Measurements from ENCODE around the gene JADE1.

GRCh38 chr4:128913228-128913627 is 103.7 kb downstream of the JADE1 start:
- TF ChIP-seq EZH2 (IDR thresholded peaks at IDR 0.05; ENCODE audit: insufficient read depth, poor library complexity, severe bottlenecking) (no peak), EZH2phosphoT487 (IDR thresholded peaks at IDR 0.05; ENCODE audit: insufficient read depth, low read depth) (no peak)
